ENCODE measurements around the gene CCDC157.

The CCDC157 gene

GRCh38 chr22:30340911-30341685 lies 15.7 kb upstream of the CCDC157 start:
- Histone ChIP-seq H3K23ac (ENCODE audit: low read length) (no peak overlapping the region), H3K9ac (ENCODE audit: low read length) (no peak overlapping the region), H3K79me2 (ENCODE audit: control insufficient read depth, insufficient read depth, low read length) (no peaks in the 10 kb centered on the region), H4K8ac (ENCODE audit: low read depth, low read length) (no peak overlapping the region), H3K4me1 (ENCODE audit: control insufficient read depth, low read depth, low read length) (no peaks in the 10 kb centered on the region), H2BK5ac (ENCODE audit: low read length) (no peak overlapping the region), H2BK120ac (ENCODE audit: low read depth, low read length) (no peak overlapping the region), H2AK5ac (ENCODE audit: low read length) (no peak overlapping the region), H3K27ac (ENCODE audit: low read depth, low read length) (no peak overlapping the region), H3K4ac (ENCODE audit: low read depth, low read length) (no peak overlapping the region), H3K36me3 (ENCODE audit: control insufficient read depth, insufficient read depth, low read length) (peaks cover 63% of the 10 kb centered on the region), H2BK15ac (replicated peaks; ENCODE audit: low read depth) (no peak overlapping the region), H3K4me3 (ENCODE audit: low read length) (no peak overlapping the region), H3K56ac (ENCODE audit: low read length) (no peak overlapping the region), H3K4me2 (ENCODE audit: low read length) (no peak overlapping the region), H3K18ac (ENCODE audit: low read length) (no peak overlapping the region), H4K5ac (ENCODE audit: low read length) (no peak overlapping the region), H3K79me1 (ENCODE audit: low read length) (no peaks in the 10 kb centered on the region), H3K27me3 (ENCODE audit: insufficient read depth, low read length, poor library complexity) (no peaks in the 10 kb centered on the region)
- WGBS (ENCODE audit: extremely low coverage, insufficient coverage, low lambda C conversion rate) = no CpG with 5 or more reads among the region's 16 CpGs
- DNase-seq = no peak

GRCh38 chr22:30344447-30345200 lies 12.2 kb upstream of the CCDC157 start:
- H3K36me3 ChIP-seq (ENCODE audit: control insufficient read depth, insufficient read depth, low read length) = peaks cover 51% of the 10 kb centered on the region
- no peak overlapping the region for H3K4me3 ChIP-seq (ENCODE audit: low read length)
- H2BK15ac ChIP-seq (replicated peaks; ENCODE audit: low read depth) = no peak overlapping the region
- H3K79me2 ChIP-seq (ENCODE audit: control insufficient read depth, insufficient read depth, low read length) = peaks cover 8% of the 10 kb centered on the region
- no peak overlapping the region for H3K27ac ChIP-seq (ENCODE audit: low read depth, low read length)
- no peak overlapping the region for H3K9ac ChIP-seq (ENCODE audit: low read length)
- H3K4me1 ChIP-seq (ENCODE audit: control insufficient read depth, low read depth, low read length) = no peaks in the 10 kb centered on the region
- no peak overlapping the region for H3K18ac ChIP-seq (ENCODE audit: low read length)
- H3K79me1 ChIP-seq (ENCODE audit: low read length) = peaks cover 7% of the 10 kb centered on the region
- no peak overlapping the region for H4K8ac ChIP-seq (ENCODE audit: low read depth, low read length)
- H3K23ac ChIP-seq (ENCODE audit: low read length) = no peak overlapping the region
- H2AK5ac ChIP-seq (ENCODE audit: low read length) = no peak overlapping the region
- no peak overlapping the region for H3K4me2 ChIP-seq (ENCODE audit: low read length)
- no peak overlapping the region for H3K4ac ChIP-seq (ENCODE audit: low read depth, low read length)
- no peak overlapping the region for H2BK5ac ChIP-seq (ENCODE audit: low read length)
- H3K56ac ChIP-seq (ENCODE audit: low read length) = no peak overlapping the region
- H2BK120ac ChIP-seq (ENCODE audit: low read depth, low read length) = no peak overlapping the region
- DNase-seq = no peak
- WGBS (ENCODE audit: extremely low coverage, insufficient coverage, low lambda C conversion rate) = no CpG with 5 or more reads among the region's 13 CpGs
- no peaks in the 10 kb centered on the region for H3K27me3 ChIP-seq (ENCODE audit: insufficient read depth, low read length, poor library complexity)
- no peak overlapping the region for H4K5ac ChIP-seq (ENCODE audit: low read length)

- Histone ChIP-seq H3K27ac (ENCODE audit: low read depth, low read length) (no peak overlapping the region), H3K23ac (ENCODE audit: low read length) (no peak overlapping the region), H3K4ac (ENCODE audit: low read depth, low read length) (no peak overlapping the region), H3K56ac (ENCODE audit: low read length) (no peak overlapping the region), H2BK15ac (replicated peaks; ENCODE audit: low read depth) (no peak overlapping the region), H3K4me1 (ENCODE audit: control insufficient read depth, low read depth, low read length) (no peaks in the 10 kb centered on the region), H4K5ac (ENCODE audit: low read length) (no peak overlapping the region), H4K8ac (ENCODE audit: low read depth, low read length) (no peak overlapping the region), H3K79me2 (ENCODE audit: control insufficient read depth, insufficient read depth, low read length) (peaks cover 11% of the 10 kb centered on the region), H3K27me3 (ENCODE audit: insufficient read depth, low read length, poor library complexity) (no peaks in the 10 kb centered on the region), H3K4me2 (ENCODE audit: low read length) (no peak overlapping the region), H3K4me3 (ENCODE audit: low read length) (no peak overlapping the region), H3K18ac (ENCODE audit: low read length) (no peak overlapping the region), H2BK120ac (ENCODE audit: low read depth, low read length) (no peak overlapping the region), H3K36me3 (ENCODE audit: control insufficient read depth, insufficient read depth, low read length) (peaks cover 46% of the 10 kb centered on the region), H3K9ac (ENCODE audit: low read length) (no peak overlapping the region), H3K79me1 (ENCODE audit: low read length) (peaks cover 9% of the 10 kb centered on the region), H2BK5ac (ENCODE audit: low read length) (no peak overlapping the region), H2AK5ac (ENCODE audit: low read length) (no peak overlapping the region)
- no CpG with 5 or more reads among the region's 5 CpGs for WGBS (ENCODE audit: extremely low coverage, insufficient coverage, low lambda C conversion rate)
- no peak for DNase-seq
Measured at GRCh38 chr22:30347255-30347892, 9.4 kb upstream of the CCDC157 start.

- no peaks in the 10 kb centered on the region for H3K4me1 ChIP-seq (ENCODE audit: control insufficient read depth, low read depth, low read length)
- DNase-seq = no peak
- WGBS (ENCODE audit: extremely low coverage, insufficient coverage, low lambda C conversion rate) = no CpG with 5 or more reads among the region's 4 CpGs
- H3K4me3 ChIP-seq (ENCODE audit: low read length) = no peak overlapping the region
- H3K4me2 ChIP-seq (ENCODE audit: low read length) = no peak overlapping the region
- H3K79me2 ChIP-seq (ENCODE audit: control insufficient read depth, insufficient read depth, low read length) = peaks cover 11% of the 10 kb centered on the region
- H2BK5ac ChIP-seq (ENCODE audit: low read length) = no peak overlapping the region
- no peak overlapping the region for H4K5ac ChIP-seq (ENCODE audit: low read length)
- no peak overlapping the region for H3K27ac ChIP-seq (ENCODE audit: low read depth, low read length)
- H2AK5ac ChIP-seq (ENCODE audit: low read length) = no peak overlapping the region
- H3K36me3 ChIP-seq (ENCODE audit: control insufficient read depth, insufficient read depth, low read length) = peaks cover 46% of the 10 kb centered on the region
- H3K79me1 ChIP-seq (ENCODE audit: low read length) = peaks cover 13% of the 10 kb centered on the region
- no peak overlapping the region for H3K56ac ChIP-seq (ENCODE audit: low read length)
- H2BK15ac ChIP-seq (replicated peaks; ENCODE audit: low read depth) = no peak overlapping the region
- no peak overlapping the region for H3K18ac ChIP-seq (ENCODE audit: low read length)
- H3K9ac ChIP-seq (ENCODE audit: low read length) = no peak overlapping the region
- no peaks in the 10 kb centered on the region for H3K27me3 ChIP-seq (ENCODE audit: insufficient read depth, low read length, poor library complexity)
- H2BK120ac ChIP-seq (ENCODE audit: low read depth, low read length) = no peak overlapping the region
- no peak overlapping the region for H3K4ac ChIP-seq (ENCODE audit: low read depth, low read length)
- no peak overlapping the region for H4K8ac ChIP-seq (ENCODE audit: low read depth, low read length)
- no peak overlapping the region for H3K23ac ChIP-seq (ENCODE audit: low read length)
Measured at GRCh38 chr22:30348404-30348803, 8.4 kb upstream of the CCDC157 start.

GRCh38 chr22:30348809-30349208 lies 8.0 kb upstream of the CCDC157 start:
- WGBS (ENCODE audit: extremely low coverage, insufficient coverage, low lambda C conversion rate) = no CpG with 5 or more reads among the region's 4 CpGs
- H3K9ac ChIP-seq (ENCODE audit: low read length) = no peak overlapping the region

More at GRCh38 chr22:30348809-30349208, 8.0 kb upstream of the CCDC157 start:
- Histone ChIP-seq H3K79me2 (ENCODE audit: control insufficient read depth, insufficient read depth, low read length) (peaks cover 11% of the 10 kb centered on the region), H2BK15ac (replicated peaks; ENCODE audit: low read depth) (no peak overlapping the region), H2BK5ac (ENCODE audit: low read length) (no peak overlapping the region), H3K4me2 (ENCODE audit: low read length) (no peak overlapping the region), H4K8ac (ENCODE audit: low read depth, low read length) (no peak overlapping the region), H3K79me1 (ENCODE audit: low read length) (peaks cover 13% of the 10 kb centered on the region), H3K4ac (ENCODE audit: low read depth, low read length) (no peak overlapping the region), H3K4me3 (ENCODE audit: low read length) (no peak overlapping the region), H2AK5ac (ENCODE audit: low read length) (no peak overlapping the region), H2BK120ac (ENCODE audit: low read depth, low read length) (no peak overlapping the region), H3K4me1 (ENCODE audit: control insufficient read depth, low read depth, low read length) (no peaks in the 10 kb centered on the region), H3K27ac (ENCODE audit: low read depth, low read length) (no peak overlapping the region), H3K36me3 (ENCODE audit: control insufficient read depth, insufficient read depth, low read length) (peaks cover 43% of the 10 kb centered on the region), H3K56ac (ENCODE audit: low read length) (no peak overlapping the region), H4K5ac (ENCODE audit: low read length) (no peak overlapping the region), H3K23ac (ENCODE audit: low read length) (no peak overlapping the region), H3K27me3 (ENCODE audit: insufficient read depth, low read length, poor library complexity) (no peaks in the 10 kb centered on the region), H3K18ac (ENCODE audit: low read length) (no peak overlapping the region)
- DNase-seq = no peak

All from mesendoderm (in vitro differentiated cells).